Testis (tissue), 3 donors: ENCODE data around the gene FOXC2. TPM values are rescaled to one million over a fixed set of nuclear protein-coding genes. Genes with fewer than 3 reads are reported as not detected.

ENCODE experiments used
- DNase-seq: peaks from one replicate; pipeline ENCODE4 v3.0.0-alpha.2; 2019
- H3K27ac ChIP-seq, 2 donors: fragments of 200-600 bp; sonication (generic); one replicate each; pipeline ENCODE4 v1.5.1; 2019
- H3K27me3 ChIP-seq: fragments of 200-600 bp; sonication (generic); one replicate; pipeline ENCODE4 v1.5.1; 2019
- H3K36me3 ChIP-seq: fragments of 200-600 bp; sonication (generic); one replicate; pipeline ENCODE4 v1.5.1; 2017; ENCODE audit warnings: low read depth; ENCODE audit errors: missing control alignments
- H3K4me1 ChIP-seq: fragments of 200-600 bp; sonication (generic); one replicate; pipeline ENCODE4 v1.5.1; 2019
- H3K4me3 ChIP-seq, 2 donors: fragments of 200-600 bp; sonication (generic); one replicate each; pipeline ENCODE4 v1.5.1; 2017 to 2019
- H3K9me3 ChIP-seq: fragments of 200-600 bp; sonication (generic); one replicate; pipeline ENCODE4 v1.5.1; 2017
- CTCF ChIP-seq, 3 experiments: fragments of 450-650 bp in 2 of 3; fragments of 200-600 bp in 1 of 3; sonication (generic) in 1 of 3; IDR thresholded peaks; one replicate each; pipeline ENCODE4 v1.5.1; 2016 to 2019; ENCODE audit warnings: antibody characterized with exemption in 3 of 3, mild to moderate bottlenecking in 2 of 3, moderate library complexity in 1 of 3
- POLR2A ChIP-seq: fragments of 450-650 bp; IDR thresholded peaks from one replicate; pipeline ENCODE4 v1.6.1; 2017; ENCODE audit warnings: antibody characterized with exemption, mild to moderate bottlenecking, moderate library complexity
- WGBS, 2 donors: methylation state at CpG; one replicate each; pipeline ENCODE4 v1.1.5; 2018; 5-methylcytosine and 5-hydroxymethylcytosine counted together
- intact Hi-C: fragments of 100-400 bp; cut with DNase I; formaldehyde crosslinking; loops from one replicate; pipeline ENCODE4 v1.15.1; 2023; ENCODE audit warnings: low total_unique reads
- polyA plus RNA-seq: library from polyadenylated mRNA; stranded (reverse); fragments of 350-450 nt; fragmentation: Illumina TruSeq; extraction: RNeasy Lipid Tissue Mini Kit (QIAGEN cat#74804); gene quantifications from one replicate; pipeline ENCODE4 v1.2.3, GENCODE V29; 2014; ENCODE audit warnings: low read depth, low replicate concordance; ENCODE audit not compliant: insufficient read depth
- total RNA-seq, 2 donors: library from RNA; depleted of rRNA; stranded (reverse); fragments of >200 nt; gene quantifications; one replicate each; pipeline ENCODE4 v1.2.3, GENCODE V29; 2016

Gene FOXC2
- total and polyA plus RNA-seq, 3 donors from 2014 or later: 3.9 to 11.2 (median 7.6) TPM

- no peaks in the 10 kb centered on the region for H3K36me3 ChIP-seq
- no peaks in the 10 kb centered on the region for H3K9me3 ChIP-seq
- no peaks in the 10 kb centered on the region for H3K27me3 ChIP-seq
- peaks cover 26% of the 10 kb centered on the region for H3K4me1 ChIP-seq
- 78 to 91% methylated on average over 4 to 9 of the region's 9 CpGs for WGBS, 2 donors
- H3K4me3 ChIP-seq: no peak overlapping the region
- TF ChIP-seq POLR2A (no peak), CTCF (IDR thresholded peaks at IDR 0.05) (no peak)
- DNase-seq: no peak
- no peak overlapping the region for H3K27ac ChIP-seq
- intact Hi-C loops: loop anchor here (5.0 kb wide), 1 partner anchor 717 kb away; no protein-coding TSS in a partner anchor
Observed at GRCh38 chr16:86559802-86560305, 6.8 kb upstream of the FOXC2 start.

- H3K27me3 ChIP-seq: no peaks in the 10 kb centered on the region
- no peak for TF ChIP-seq POLR2A
- TF ChIP-seq CTCF (IDR thresholded peaks at IDR 0.05): no peak
- WGBS, 2 donors: 50 to 78% methylated on average over 6 of the region's 6 CpGs
- no peaks in the 10 kb centered on the region for H3K9me3 ChIP-seq
- H3K27ac ChIP-seq: no peak overlapping the region
- no peaks in the 10 kb centered on the region for H3K36me3 ChIP-seq
- DNase-seq: no peak
- intact Hi-C loops: loop anchor here (5.0 kb wide), 1 partner anchor 715 kb away; no protein-coding TSS in a partner anchor
- H3K4me1 ChIP-seq: peaks cover 9% of the 10 kb centered on the region
- H3K4me3 ChIP-seq: no peak overlapping the region
Observed at GRCh38 chr16:86562356-86562755, 4.3 kb upstream of the FOXC2 start.

- no peaks in the 10 kb centered on the region for H3K27me3 ChIP-seq
Observed at GRCh38 chr16:86563469-86564345, 2.9 kb upstream of the FOXC2 start.

GRCh38 chr16:86565181-86565631 lies 1.4 kb upstream of the FOXC2 start:
- Histone ChIP-seq H3K27ac (no peak overlapping the region), H3K27me3 (no peaks in the 10 kb centered on the region), H3K4me3 (no peak overlapping the region), H3K9me3 (no peaks in the 10 kb centered on the region), H3K36me3 (no peaks in the 10 kb centered on the region), H3K4me1 (peaks cover 4% of the 10 kb centered on the region)
- WGBS, 2 donors: 47 to 48% methylated on average over 16 of the region's 16 CpGs
- no peak for DNase-seq
- TF ChIP-seq POLR2A: no peak
- TF ChIP-seq CTCF (IDR thresholded peaks at IDR 0.05): no peak
- intact Hi-C loops: loop anchor here (5.0 kb wide), 1 partner anchor 492 kb away; no protein-coding TSS in a partner anchor

More at GRCh38 chr16:86563469-86564345, 2.9 kb upstream of the FOXC2 start:
- WGBS, 2 donors: 1% methylated on average over 24 to 41 of the region's 41 CpGs
- TF ChIP-seq CTCF (IDR thresholded peaks at IDR 0.05) (peak; percentile 99 to 100 (median 99)), POLR2A (no peak)
- Histone ChIP-seq H3K4me3 (peak overlapping the region in 1 of 2 donors; percentile 8), H3K27ac (peak overlapping the region; percentile 23 to 60), H3K36me3 (no peaks in the 10 kb centered on the region), H3K9me3 (no peaks in the 10 kb centered on the region), H3K4me1 (peaks cover 4% of the 10 kb centered on the region)
- intact Hi-C loops: loop anchor here (5.0 kb wide), 1 partner anchor 714 kb away; no protein-coding TSS in a partner anchor
- DNase-seq: peak; percentile 98
